ENCODE data around the gene MDFI.
A peak's percentile ranks its signal among the peaks of the same experiment; 100 is the strongest.

The MDFI gene

DNA sequence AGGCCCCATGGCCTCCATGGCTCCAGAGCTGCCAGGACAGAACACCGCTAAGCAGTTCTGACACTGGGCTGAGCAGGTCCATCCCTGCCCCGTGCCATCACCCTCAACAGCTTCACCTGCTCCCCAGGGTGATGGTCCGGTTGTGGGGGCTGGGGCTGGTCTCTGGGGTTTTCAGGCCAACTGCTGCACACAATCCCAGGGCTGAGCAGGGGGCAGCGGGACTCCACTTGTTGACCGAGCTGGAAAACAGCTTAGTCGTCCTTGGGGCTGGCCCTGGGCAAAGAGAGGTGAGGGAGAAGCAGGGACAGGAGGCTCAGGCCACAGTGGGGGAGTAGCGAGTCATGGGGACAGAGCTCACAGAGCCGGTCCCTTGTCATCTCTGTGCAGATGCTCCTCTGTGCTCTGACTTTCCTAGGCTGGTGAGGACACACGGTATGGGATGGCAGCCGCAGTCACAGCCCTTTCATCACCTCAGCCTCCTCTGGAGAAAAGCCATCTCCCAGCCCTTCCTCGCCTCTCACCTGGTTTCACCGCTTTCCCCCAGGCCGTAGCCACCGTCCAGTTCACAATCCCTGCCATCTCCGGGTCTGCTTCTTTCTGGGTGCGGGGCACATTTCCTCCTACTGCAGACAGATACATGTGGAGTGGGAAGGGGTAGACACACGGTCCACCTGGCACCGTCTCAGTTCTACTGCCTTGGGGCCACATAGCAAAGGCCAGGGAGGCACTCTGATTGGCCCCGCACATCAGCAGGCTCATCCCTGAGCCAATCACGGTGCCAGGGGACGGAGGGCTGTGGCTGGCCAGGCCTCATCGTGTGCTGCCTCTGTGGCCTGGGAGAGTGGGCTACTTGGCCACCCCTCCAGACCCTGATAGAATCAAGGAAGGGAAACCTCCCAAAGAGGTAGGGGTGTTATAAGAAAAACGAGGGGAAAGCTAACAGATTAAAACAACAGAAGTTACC lies 19.1 kb downstream of the MDFI start:
- Histone ChIP-seq H2BK120ac (ENCODE audit: low read depth, low read length) (no peak overlapping the region), H4K5ac (ENCODE audit: low read length) (no peak overlapping the region), H3K36me3 (ENCODE audit: control insufficient read depth, insufficient read depth, low read length) (peaks cover 4% of the 10 kb centered on the region), H3K4me1 (ENCODE audit: control insufficient read depth, low read depth, low read length) (no peaks in the 10 kb centered on the region), H3K79me1 (ENCODE audit: low read length) (no peaks in the 10 kb centered on the region), H3K9ac (ENCODE audit: low read length) (no peak overlapping the region), H3K4me3 (ENCODE audit: low read length) (no peak overlapping the region), H4K8ac (ENCODE audit: low read depth, low read length) (no peak overlapping the region), H2BK5ac (ENCODE audit: low read length) (no peak overlapping the region), H3K23ac (ENCODE audit: low read length) (no peak overlapping the region), H3K27me3 (ENCODE audit: insufficient read depth, low read length, poor library complexity) (no peaks in the 10 kb centered on the region), H3K18ac (ENCODE audit: low read length) (no peak overlapping the region), H3K4ac (ENCODE audit: low read depth, low read length) (no peak overlapping the region), H2BK15ac (replicated peaks; ENCODE audit: low read depth) (no peak overlapping the region), H2AK5ac (ENCODE audit: low read length) (no peak overlapping the region), H3K27ac (ENCODE audit: low read depth, low read length) (no peak overlapping the region), H3K4me2 (ENCODE audit: low read length) (no peak overlapping the region), H3K56ac (ENCODE audit: low read length) (peak overlapping the region; percentile 26), H3K79me2 (ENCODE audit: control insufficient read depth, insufficient read depth, low read length) (no peaks in the 10 kb centered on the region)
- DNase-seq, result no peak
- no CpG with 5 or more reads among the region's 23 CpGs for WGBS (ENCODE audit: extremely low coverage, insufficient coverage, low lambda C conversion rate)

DNA sequence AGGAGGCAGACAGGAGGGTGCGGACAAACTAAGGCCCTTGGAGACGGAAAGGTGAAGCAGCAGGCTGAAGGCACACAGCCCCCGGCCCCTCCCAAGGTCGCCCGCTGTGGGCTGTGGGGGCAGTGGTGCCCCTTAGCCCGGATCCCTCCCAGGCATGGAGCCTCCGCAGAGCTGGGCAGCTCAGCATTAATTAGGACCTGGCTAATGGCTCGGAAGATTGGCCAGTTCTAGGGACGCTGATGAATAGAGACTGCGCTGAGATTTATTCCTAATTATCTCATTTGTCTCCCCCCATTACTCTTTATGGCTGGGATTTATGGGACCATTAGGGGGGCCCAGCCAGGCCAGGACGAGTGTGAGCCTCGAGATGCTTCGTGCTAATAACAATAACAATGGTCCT lies 20.4 kb downstream of the MDFI start:
- no peak overlapping the region for H3K56ac ChIP-seq (ENCODE audit: low read length)
- H3K4me1 ChIP-seq (ENCODE audit: control insufficient read depth, low read depth, low read length), result no peaks in the 10 kb centered on the region
- H2BK15ac ChIP-seq (replicated peaks; ENCODE audit: low read depth), result no peak overlapping the region
- H3K36me3 ChIP-seq (ENCODE audit: control insufficient read depth, insufficient read depth, low read length), result no peaks in the 10 kb centered on the region
- no peak overlapping the region for H4K8ac ChIP-seq (ENCODE audit: low read depth, low read length)
- no peak overlapping the region for H4K5ac ChIP-seq (ENCODE audit: low read length)
- no peak overlapping the region for H2AK5ac ChIP-seq (ENCODE audit: low read length)
- no peak overlapping the region for H3K4me3 ChIP-seq (ENCODE audit: low read length)
- no peak overlapping the region for H3K9ac ChIP-seq (ENCODE audit: low read length)
- no peaks in the 10 kb centered on the region for H3K27me3 ChIP-seq (ENCODE audit: insufficient read depth, low read length, poor library complexity)
- H3K27ac ChIP-seq (ENCODE audit: low read depth, low read length), result no peak overlapping the region
- H3K4me2 ChIP-seq (ENCODE audit: low read length), result no peak overlapping the region
- no peak overlapping the region for H3K23ac ChIP-seq (ENCODE audit: low read length)
- H2BK5ac ChIP-seq (ENCODE audit: low read length), result no peak overlapping the region
- H3K4ac ChIP-seq (ENCODE audit: low read depth, low read length), result no peak overlapping the region
- no peaks in the 10 kb centered on the region for H3K79me2 ChIP-seq (ENCODE audit: control insufficient read depth, insufficient read depth, low read length)
- no peak overlapping the region for H2BK120ac ChIP-seq (ENCODE audit: low read depth, low read length)
- no peak overlapping the region for H3K18ac ChIP-seq (ENCODE audit: low read length)
- no peak for DNase-seq
- no peaks in the 10 kb centered on the region for H3K79me1 ChIP-seq (ENCODE audit: low read length)
- no CpG with 5 or more reads among the region's 13 CpGs for WGBS (ENCODE audit: extremely low coverage, insufficient coverage, low lambda C conversion rate)

DNA sequence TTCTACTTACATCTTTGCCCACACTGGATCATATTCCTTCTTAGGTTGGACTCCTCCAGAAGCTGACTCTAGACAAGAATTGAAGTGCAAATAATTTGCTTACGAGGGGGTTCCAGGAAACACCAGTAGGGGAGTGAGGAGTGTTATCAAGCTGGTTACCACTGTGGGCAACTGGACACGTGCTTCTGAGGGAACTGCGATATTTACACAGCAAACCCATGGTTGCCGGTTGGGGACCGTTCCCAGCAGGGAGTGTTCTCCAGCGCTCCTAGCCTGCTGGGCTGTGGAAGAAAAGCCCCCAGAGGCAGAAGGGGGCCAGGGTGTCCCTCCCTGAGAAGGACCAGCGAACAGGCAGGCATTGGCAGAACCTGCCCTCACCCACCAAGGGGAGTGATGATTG lies 21.7 kb downstream of the MDFI start:
- Histone ChIP-seq H3K4me1 (ENCODE audit: control insufficient read depth, low read depth, low read length) (no peaks in the 10 kb centered on the region), H3K18ac (ENCODE audit: low read length) (no peak overlapping the region), H3K79me2 (ENCODE audit: control insufficient read depth, insufficient read depth, low read length) (no peaks in the 10 kb centered on the region), H2BK15ac (replicated peaks; ENCODE audit: low read depth) (no peak overlapping the region), H2AK5ac (ENCODE audit: low read length) (no peak overlapping the region), H2BK5ac (ENCODE audit: low read length) (no peak overlapping the region), H3K9ac (ENCODE audit: low read length) (no peak overlapping the region), H4K8ac (ENCODE audit: low read depth, low read length) (no peak overlapping the region), H3K23ac (ENCODE audit: low read length) (no peak overlapping the region), H3K79me1 (ENCODE audit: low read length) (no peaks in the 10 kb centered on the region), H3K36me3 (ENCODE audit: control insufficient read depth, insufficient read depth, low read length) (no peaks in the 10 kb centered on the region), H4K5ac (ENCODE audit: low read length) (no peak overlapping the region), H2BK120ac (ENCODE audit: low read depth, low read length) (no peak overlapping the region), H3K4me2 (ENCODE audit: low read length) (no peak overlapping the region), H3K4me3 (ENCODE audit: low read length) (no peak overlapping the region), H3K56ac (ENCODE audit: low read length) (no peak overlapping the region), H3K4ac (ENCODE audit: low read depth, low read length) (no peak overlapping the region), H3K27ac (ENCODE audit: low read depth, low read length) (no peak overlapping the region), H3K27me3 (ENCODE audit: insufficient read depth, low read length, poor library complexity) (no peaks in the 10 kb centered on the region)
- WGBS (ENCODE audit: extremely low coverage, insufficient coverage, low lambda C conversion rate), result no CpG with 5 or more reads among the region's 7 CpGs
- DNase-seq, result no peak

DNA sequence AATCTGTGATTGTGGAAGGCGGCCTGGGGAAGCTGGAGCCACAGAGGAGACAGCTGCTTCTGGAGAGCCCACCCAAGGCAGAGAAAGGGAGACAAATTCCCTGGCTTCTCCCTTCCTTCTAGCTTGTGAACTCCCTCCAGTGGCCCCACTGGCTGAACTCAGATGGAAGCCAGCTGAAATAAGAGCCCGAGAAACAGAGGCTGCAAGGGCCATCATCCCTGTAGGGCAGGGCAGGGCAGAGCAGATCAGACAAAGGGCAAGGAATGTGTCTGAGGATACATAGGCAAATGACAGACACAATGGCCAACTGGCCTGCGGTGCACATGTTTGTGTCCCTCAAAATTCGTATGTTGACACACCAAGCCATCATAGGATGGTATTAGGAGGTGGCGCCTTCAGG lies 25.3 kb downstream of the MDFI start:
- no peaks in the 10 kb centered on the region for H3K36me3 ChIP-seq (ENCODE audit: control insufficient read depth, insufficient read depth, low read length)
- no peaks in the 10 kb centered on the region for H3K4me1 ChIP-seq (ENCODE audit: control insufficient read depth, low read depth, low read length)
- no peak overlapping the region for H3K18ac ChIP-seq (ENCODE audit: low read length)
- DNase-seq, result no peak
- H3K27ac ChIP-seq (ENCODE audit: low read depth, low read length), result no peak overlapping the region
- H3K23ac ChIP-seq (ENCODE audit: low read length), result no peak overlapping the region
- no peak overlapping the region for H3K4ac ChIP-seq (ENCODE audit: low read depth, low read length)
- H3K27me3 ChIP-seq (ENCODE audit: insufficient read depth, low read length, poor library complexity), result no peaks in the 10 kb centered on the region
- no peak overlapping the region for H3K4me2 ChIP-seq (ENCODE audit: low read length)
- no CpG with 5 or more reads among the region's 5 CpGs for WGBS (ENCODE audit: extremely low coverage, insufficient coverage, low lambda C conversion rate)
- H3K79me2 ChIP-seq (ENCODE audit: control insufficient read depth, insufficient read depth, low read length), result no peaks in the 10 kb centered on the region
- no peak overlapping the region for H4K5ac ChIP-seq (ENCODE audit: low read length)
- no peak overlapping the region for H3K56ac ChIP-seq (ENCODE audit: low read length)
- H3K79me1 ChIP-seq (ENCODE audit: low read length), result no peaks in the 10 kb centered on the region
- H3K4me3 ChIP-seq (ENCODE audit: low read length), result no peak overlapping the region
- H2BK5ac ChIP-seq (ENCODE audit: low read length), result no peak overlapping the region
- H2AK5ac ChIP-seq (ENCODE audit: low read length), result no peak overlapping the region
- no peak overlapping the region for H2BK15ac ChIP-seq (replicated peaks; ENCODE audit: low read depth)
- H2BK120ac ChIP-seq (ENCODE audit: low read depth, low read length), result no peak overlapping the region
- H3K9ac ChIP-seq (ENCODE audit: low read length), result no peak overlapping the region
- H4K8ac ChIP-seq (ENCODE audit: low read depth, low read length), result no peak overlapping the region

DNA sequence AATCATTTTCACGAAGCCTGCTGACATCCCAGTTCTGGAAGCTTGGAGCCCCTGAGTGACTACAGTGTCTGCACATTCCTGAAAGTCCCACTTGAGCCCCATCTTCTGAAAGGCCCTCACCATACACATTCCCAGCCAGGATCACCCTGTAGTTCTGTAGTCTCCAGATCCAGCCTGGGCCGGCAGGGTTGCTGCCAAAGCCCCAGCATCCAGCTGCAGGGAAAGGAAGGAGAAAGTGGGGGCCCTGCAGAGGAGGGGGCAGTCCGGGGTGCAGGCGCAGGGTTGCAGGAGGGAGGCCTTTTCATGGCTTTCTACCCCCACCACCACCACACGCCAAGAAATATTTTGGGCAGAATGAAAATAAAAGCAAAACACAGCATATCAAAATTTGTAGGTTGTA lies 26.0 kb downstream of the MDFI start:
- no CpG with 5 or more reads among the region's 5 CpGs for WGBS (ENCODE audit: extremely low coverage, insufficient coverage, low lambda C conversion rate)
- Histone ChIP-seq H3K4me1 (ENCODE audit: control insufficient read depth, low read depth, low read length) (no peaks in the 10 kb centered on the region), H3K27ac (ENCODE audit: low read depth, low read length) (no peak overlapping the region), H2BK15ac (replicated peaks; ENCODE audit: low read depth) (no peak overlapping the region), H3K23ac (ENCODE audit: low read length) (no peak overlapping the region), H3K79me2 (ENCODE audit: control insufficient read depth, insufficient read depth, low read length) (no peaks in the 10 kb centered on the region), H4K5ac (ENCODE audit: low read length) (no peak overlapping the region), H3K79me1 (ENCODE audit: low read length) (no peaks in the 10 kb centered on the region), H3K4me2 (ENCODE audit: low read length) (no peak overlapping the region), H3K4ac (ENCODE audit: low read depth, low read length) (no peak overlapping the region), H4K8ac (ENCODE audit: low read depth, low read length) (no peak overlapping the region), H2AK5ac (ENCODE audit: low read length) (no peak overlapping the region), H3K56ac (ENCODE audit: low read length) (no peak overlapping the region), H2BK120ac (ENCODE audit: low read depth, low read length) (no peak overlapping the region), H2BK5ac (ENCODE audit: low read length) (no peak overlapping the region), H3K9ac (ENCODE audit: low read length) (no peak overlapping the region), H3K36me3 (ENCODE audit: control insufficient read depth, insufficient read depth, low read length) (no peaks in the 10 kb centered on the region), H3K4me3 (ENCODE audit: low read length) (no peak overlapping the region), H3K18ac (ENCODE audit: low read length) (no peak overlapping the region), H3K27me3 (ENCODE audit: insufficient read depth, low read length, poor library complexity) (no peaks in the 10 kb centered on the region)
- DNase-seq, result no peak

DNA sequence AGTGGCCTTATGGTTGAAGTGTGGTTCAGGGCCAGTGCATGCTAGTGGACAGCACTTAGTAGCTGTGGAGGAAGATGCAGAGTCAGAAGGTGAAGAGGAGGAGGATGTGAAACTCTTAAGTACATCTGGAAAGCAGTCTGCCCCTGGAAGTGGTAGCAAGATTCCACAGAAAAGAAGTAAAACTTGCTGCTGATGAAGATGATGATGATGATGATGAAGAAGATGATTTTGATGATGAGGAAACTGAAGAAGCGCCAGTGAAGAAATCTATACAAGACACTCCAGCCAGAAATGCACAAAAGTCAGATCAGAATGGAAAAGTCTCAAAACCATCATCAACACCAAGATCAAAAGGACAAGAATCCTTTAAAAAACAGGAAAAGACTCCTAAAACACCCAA lies 28.9 kb downstream of the MDFI start:
- no peak overlapping the region for H3K9ac ChIP-seq (ENCODE audit: low read length)
- H3K56ac ChIP-seq (ENCODE audit: low read length), result no peak overlapping the region
- no peak overlapping the region for H2BK120ac ChIP-seq (ENCODE audit: low read depth, low read length)
- H2BK5ac ChIP-seq (ENCODE audit: low read length), result no peak overlapping the region
- WGBS (ENCODE audit: extremely low coverage, insufficient coverage, low lambda C conversion rate), result no CpG with 5 or more reads among the region's 1 CpG
- H3K27me3 ChIP-seq (ENCODE audit: insufficient read depth, low read length, poor library complexity), result no peaks in the 10 kb centered on the region
- no peaks in the 10 kb centered on the region for H3K79me1 ChIP-seq (ENCODE audit: low read length)
- H4K5ac ChIP-seq (ENCODE audit: low read length), result no peak overlapping the region
- no peak overlapping the region for H3K4me2 ChIP-seq (ENCODE audit: low read length)
- no peak overlapping the region for H3K27ac ChIP-seq (ENCODE audit: low read depth, low read length)
- no peaks in the 10 kb centered on the region for H3K36me3 ChIP-seq (ENCODE audit: control insufficient read depth, insufficient read depth, low read length)
- H3K4ac ChIP-seq (ENCODE audit: low read depth, low read length), result no peak overlapping the region
- DNase-seq, result no peak
- no peak overlapping the region for H4K8ac ChIP-seq (ENCODE audit: low read depth, low read length)
- H2BK15ac ChIP-seq (replicated peaks; ENCODE audit: low read depth), result no peak overlapping the region
- no peak overlapping the region for H3K23ac ChIP-seq (ENCODE audit: low read length)
- H2AK5ac ChIP-seq (ENCODE audit: low read length), result no peak overlapping the region
- H3K4me3 ChIP-seq (ENCODE audit: low read length), result no peak overlapping the region
- no peak overlapping the region for H3K18ac ChIP-seq (ENCODE audit: low read length)
- H3K79me2 ChIP-seq (ENCODE audit: control insufficient read depth, insufficient read depth, low read length), result no peaks in the 10 kb centered on the region
- H3K4me1 ChIP-seq (ENCODE audit: control insufficient read depth, low read depth, low read length), result no peaks in the 10 kb centered on the region
